HG03378 (cell line): ENCODE data around the gene CTDSP2.
A peak's percentile ranks its signal among the peaks of the same experiment; 100 is the strongest.
"Not testable (repeated sequence)": the region's sequence is repeated elsewhere in the genome, so short reads cannot be mapped to it uniquely, and the experiment has no call there.

Experiments used
- ATAC-seq: cut with Tn5 transposase; IDR thresholded peaks from one replicate; pipeline ENCODE4 v1.9.1; 2021; ENCODE audit warnings: mild to moderate bottlenecking, moderate library complexity; ENCODE audit not compliant: unreplicated experiment

Gene CTDSP2

GRCh38 chr12:57846577-57847319 is at the start of gene CTDSP2:
CTDSP2 (minus strand) TSS chr12:57846729; CDS start chr12:57846435, 294 bp downstream.
- peak; percentile 44 for ATAC-seq

- no peak for ATAC-seq
These were observed 49.5 kb upstream of the CTDSP2 start for GRCh38 chr12:57896115-57896433.

DNA sequence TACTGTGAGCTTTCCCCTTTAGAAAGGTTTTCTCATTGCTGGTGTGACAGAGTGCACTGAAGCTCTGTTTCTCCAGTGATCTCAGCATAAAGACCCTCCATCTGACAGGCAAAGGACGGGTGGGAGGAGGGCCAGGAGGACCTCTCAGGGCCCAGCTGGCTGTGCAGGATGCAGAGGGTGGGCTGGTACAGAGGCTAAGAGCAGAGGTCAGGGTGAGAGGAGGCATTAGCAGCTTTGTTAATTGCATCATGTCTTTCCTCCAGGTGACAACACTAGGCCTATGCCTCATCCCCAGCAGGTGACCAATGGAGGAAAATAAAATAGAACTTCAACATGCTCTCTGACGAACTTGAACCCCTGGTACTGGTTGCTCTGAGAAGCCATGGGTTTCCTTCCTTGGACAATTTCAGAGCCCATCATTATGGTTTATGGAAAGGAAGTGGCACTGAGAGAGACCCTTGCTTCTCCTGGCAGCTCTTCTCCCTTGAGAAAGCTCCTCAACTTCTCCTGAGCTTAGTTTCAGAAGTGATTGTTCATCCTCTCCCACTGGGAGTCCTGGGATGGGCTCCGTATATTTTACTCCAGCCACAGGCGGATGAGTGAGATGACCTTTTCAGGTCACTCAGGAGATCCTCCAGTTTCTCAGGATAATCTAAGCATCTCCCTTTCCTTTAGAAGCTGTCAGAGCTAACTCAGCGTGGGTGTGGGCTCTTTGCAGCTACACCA is 49.0 kb upstream of the CTDSP2 start:
- ATAC-seq, result no peak

DNA sequence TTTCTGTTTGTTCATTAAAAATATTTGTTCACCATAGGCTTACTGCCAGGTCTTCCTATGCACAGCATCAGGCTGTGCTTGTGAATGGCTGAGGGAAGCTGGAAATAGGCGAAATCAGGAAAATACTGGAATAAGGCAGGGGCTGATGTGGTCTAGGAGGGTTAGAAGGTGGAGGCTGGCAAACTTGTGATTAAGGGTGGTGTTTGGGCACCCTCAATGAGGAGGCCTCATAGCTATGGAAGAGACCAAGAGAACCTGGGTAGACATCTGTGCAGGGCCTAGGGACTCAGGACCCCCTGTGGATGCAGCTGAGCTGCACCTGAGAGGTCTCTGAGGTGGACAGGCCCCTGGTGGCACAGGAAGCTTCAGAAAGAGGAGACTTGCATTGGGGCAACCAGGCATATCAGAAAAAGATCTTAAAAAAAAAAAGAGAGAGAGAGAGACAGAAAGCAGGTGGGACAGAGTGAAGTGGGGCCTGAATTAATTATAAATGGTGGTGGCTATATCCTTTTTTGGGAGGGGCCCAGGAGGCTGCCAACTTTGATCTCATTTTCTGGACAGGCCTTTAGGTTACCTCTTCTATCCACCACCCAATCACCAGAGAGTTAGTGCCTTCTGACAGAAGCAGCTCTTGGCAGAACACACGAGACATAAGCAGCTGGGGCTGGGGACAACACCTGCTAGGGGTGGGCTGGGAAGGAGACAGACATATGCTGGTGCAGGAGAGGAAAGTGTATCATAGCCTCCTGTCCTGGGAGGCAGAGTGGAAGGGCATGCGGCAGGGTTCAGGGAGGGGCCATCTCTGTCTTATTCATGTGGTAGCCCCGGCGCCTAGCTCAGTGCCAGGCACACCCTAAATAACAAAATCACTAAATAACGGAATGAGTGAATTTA is 48.1 kb upstream of the CTDSP2 start:
- no peak for ATAC-seq

DNA sequence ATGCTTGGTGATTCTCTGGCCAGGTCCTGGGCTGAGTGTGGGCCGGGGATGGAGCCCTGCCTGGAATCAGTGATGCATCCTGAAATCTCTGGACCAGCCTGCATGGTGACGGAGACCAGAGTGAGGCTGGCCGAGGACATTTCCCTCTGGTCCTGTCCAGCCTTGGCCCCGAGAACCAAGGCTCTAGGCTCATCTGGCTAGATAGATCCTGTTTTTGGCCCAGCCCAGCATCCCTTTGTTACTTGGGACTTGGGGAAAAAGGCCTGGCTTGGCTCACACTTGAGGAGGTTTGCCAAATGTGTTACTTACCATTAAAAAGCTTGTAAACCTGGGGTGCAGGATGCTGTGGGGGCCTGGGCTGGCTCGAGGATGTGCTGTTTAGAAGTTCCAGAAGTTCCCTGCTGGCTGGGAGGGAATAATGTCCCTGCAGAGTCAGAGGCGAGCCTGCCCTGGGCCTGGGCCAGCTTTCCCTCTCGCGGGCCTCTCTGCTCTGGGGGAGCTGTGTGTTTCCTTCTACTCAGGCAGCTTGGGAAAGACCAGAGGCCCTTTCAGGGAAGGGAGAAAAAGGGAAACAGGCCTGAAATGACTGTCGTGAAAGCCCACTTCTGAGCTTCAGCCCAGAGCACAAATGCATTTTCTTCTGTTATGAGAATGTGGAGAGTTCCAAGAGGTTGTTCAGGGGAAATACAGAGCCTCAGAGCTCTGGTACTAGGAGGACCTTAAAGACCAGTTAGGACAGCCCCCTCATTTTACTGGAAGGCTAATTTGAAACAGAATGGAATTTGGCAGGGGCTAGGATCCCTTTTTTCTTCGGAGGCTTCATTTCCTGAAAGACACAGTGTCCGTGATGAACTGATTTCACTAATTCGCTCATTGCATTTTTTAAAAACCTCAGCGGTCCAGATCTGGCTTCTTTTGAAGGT is 47.2 kb upstream of the CTDSP2 start:
- no peak for ATAC-seq

DNA sequence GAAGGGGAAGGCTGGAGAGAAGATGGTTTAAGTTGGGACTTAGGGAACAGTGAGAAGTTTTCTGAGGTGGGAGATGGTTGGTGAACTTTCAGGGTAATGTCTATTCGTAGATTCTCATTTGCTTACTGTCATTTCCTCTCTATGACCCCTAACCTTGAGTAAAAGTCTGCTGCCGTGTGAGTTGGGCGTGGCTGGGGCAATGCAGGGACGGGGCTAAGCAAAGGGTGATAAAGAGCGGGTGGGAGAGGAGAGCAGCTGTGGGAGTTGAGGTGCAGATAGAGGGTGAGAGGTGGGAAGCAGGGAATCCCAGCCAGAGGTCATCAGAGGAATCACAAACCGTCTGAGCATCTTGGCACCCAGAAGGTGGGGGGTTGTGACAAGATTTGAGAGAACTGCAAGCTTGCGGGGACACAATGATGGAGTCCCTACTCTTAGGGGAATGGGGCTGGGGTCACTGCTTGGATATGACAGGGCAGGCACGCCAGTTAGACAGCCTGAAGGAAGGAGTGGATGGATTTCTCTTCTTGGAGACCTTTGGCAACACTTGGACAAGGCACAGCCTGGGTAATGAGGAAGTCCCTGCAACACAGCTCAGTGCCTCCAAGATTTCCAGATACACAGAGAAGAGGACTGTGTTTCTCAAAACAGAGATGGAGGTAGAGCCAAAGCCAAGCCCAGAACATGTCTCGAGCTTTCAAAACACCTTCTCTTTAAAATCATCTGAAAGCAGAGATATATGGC is 45.9 kb upstream of the CTDSP2 start:
- no peak for ATAC-seq

GRCh38 chr12:57891542-57892228 is 45.2 kb upstream of the CTDSP2 start:
- no peak for ATAC-seq

DNA sequence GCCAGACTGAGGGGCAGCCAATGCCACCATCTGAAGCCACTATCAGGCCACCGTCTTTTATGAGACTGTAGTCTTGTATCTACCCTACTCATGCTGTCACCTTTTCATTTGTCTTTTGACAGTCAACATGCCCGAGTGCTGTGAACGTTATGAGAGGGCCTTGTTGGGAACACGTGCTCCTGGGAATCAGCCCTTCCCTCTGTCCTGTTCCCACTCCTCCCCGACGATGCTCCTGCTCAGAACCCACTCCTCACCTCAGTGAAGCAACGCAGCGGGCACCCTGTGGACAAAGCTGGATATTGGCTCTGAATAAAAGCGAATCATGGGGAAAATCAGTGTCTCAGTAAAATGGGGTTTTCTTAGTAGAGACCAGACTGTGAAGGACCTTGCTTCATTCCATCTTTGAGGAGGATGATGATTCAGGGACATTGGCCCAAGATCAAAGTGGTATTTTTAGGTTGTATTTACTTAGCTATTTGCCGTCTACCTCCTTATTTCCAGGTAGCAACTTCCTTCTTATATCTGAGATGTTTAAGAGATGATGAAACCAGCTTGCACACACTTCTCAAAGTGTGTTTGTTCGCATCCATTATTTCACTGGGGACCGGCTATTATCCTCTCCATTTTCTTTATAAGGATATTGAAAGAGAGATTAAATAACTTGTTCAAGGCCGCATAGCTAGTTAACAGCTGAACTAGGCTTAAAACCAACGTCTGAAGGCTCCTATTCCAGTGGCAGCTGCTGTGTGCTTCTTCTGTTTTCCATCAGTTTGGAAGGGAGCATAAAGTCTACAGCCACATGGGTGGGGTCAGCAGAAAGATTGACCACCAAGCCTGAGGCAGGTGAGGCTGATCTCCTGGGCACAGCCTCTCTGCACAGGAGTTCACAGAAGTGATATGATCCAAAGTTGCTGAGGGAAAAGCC is 43.9 kb upstream of the CTDSP2 start:
- ATAC-seq, result no peak

DNA sequence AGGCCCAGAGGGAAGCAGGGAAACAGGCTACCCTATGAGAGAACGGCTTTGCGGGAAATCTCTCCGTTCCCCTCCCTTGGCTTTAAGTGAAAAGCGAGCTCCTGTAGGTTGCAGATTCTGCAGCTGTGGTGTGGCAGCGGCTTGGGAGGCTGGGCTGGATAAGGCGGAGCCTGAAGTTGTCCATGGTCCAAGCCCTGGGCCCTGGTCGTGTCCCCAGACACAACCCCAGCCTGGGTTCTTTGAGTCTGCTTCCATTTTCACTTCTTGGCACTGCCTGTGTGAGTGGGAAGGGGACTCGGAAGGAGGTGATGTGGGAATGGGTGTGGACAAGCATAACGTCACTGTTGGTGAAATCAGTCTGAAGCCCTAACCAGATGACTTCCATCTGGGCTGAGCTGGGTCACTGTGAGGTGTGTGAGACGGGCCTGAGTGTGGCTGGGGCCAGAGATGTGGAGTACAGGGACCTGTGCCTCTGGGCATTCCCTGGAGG is 43.0 kb upstream of the CTDSP2 start:
- ATAC-seq, result no peak

DNA sequence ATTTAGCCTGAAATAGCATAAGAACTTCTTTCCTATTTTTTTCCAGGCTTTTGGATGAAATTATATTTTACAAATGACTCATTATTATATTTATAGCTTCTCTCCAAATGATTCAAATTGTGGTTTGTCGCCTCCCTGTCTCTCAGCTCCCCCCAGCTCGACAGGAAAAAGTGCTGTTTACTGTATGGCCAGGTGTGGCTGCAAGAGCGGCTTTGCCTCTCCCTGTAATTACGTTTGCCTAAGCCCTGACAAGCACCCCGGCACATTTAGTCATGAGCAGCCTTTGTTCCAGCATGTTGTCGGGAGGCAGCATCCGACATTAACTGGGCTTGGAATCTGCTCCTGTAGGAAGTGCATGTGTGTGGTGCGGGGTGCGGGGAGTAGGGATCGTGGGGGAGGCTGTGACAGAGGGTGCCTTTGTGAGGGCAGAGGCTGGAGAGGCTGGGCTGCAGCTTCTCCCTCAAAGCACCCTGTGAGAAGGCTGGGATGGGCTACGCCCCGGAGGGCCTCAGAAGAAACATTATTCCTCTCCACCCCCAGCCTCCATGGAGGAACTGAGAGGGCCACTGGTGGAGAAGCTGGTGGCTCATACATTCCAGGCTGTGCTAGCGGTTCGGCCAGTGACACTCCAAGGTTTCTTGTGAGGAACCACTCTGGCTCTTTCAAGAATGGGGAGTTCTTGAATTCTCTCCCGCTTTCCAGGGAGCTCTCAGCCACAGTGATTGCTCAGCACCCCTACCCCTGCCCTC is 42.1 kb upstream of the CTDSP2 start:
- no peak for ATAC-seq

DNA sequence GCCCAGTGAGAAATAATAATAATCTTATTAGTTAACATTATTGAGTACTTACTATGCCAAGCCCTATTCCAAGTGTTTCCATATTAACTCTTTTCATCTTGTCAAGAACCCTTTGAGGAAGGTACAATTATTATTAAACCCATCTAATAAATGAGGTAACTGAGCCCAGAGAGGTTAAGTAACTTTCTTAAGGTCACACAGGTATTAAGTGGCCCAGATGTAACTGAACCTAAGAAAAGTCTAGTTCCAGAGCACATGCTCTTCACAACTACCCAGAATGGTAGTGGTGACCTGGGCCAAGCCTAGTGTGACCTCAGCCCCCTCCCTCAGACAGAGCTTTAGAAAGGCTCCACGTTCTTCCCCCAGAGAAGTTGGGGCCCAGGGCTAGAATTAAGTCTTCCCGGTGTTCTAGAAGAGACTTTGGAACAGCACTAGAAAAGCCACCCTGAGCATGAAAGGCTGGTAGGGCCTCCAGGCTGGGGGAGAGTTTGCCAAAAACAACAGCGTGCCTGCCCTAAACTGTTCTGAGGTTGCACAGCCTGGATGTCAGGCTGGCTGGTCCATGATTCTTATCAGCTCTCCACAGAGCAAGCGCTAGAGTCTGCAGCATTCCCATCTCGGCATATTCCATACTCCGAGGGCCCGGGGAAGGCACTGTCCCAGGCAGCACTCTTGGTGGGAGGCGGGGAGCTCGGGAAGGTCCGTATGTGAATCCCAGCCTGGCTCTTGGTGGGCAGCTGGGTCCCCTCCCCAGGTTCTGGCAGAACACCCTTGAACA is 41.3 kb upstream of the CTDSP2 start:
- no peak for ATAC-seq

GRCh38 chr12:57886964-57887363 is 40.4 kb upstream of the CTDSP2 start:
- not testable (repeated sequence) for ATAC-seq

GRCh38 chr12:57886542-57886941 is 40.0 kb upstream of the CTDSP2 start:
- ATAC-seq, result no peak

DNA sequence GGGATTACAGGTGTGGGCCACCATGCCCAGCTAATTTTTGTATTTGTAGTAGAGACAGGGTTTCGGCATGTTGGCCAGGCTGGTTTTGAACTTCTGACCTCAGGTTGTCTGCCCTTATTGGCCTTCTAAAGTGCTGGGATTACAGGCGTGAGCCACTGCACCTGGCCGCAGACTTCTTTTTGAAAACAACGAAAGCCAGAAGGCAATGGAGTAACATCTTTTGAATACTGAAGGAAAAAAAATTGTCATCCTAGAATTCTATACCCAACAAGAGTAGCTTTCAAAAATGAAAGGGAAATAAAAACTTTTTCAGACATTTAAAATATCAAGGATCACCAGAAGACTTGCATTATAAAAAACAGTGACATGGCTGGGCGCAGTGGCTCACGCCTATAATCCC is 38.7 kb upstream of the CTDSP2 start:
- ATAC-seq, result no peak

DNA sequence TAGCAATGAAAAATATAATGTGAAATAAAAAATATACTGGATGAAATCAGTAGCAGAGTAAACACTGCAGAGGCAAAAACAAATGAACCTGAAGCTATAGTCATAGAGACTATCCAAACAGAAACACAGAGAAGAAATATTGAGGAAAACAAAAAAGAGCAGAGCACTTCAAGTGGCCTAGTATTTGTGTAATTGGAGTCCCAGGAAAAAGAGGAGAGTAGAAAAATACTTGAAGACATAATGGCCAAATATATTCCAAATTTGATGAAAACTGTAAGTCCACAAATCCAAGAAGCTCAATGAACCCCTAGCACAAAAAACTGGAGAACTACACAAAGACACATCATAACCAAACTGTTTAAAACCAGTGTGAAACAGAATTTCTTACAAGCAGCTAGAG is 37.2 kb upstream of the CTDSP2 start:
- ATAC-seq, result no peak

DNA sequence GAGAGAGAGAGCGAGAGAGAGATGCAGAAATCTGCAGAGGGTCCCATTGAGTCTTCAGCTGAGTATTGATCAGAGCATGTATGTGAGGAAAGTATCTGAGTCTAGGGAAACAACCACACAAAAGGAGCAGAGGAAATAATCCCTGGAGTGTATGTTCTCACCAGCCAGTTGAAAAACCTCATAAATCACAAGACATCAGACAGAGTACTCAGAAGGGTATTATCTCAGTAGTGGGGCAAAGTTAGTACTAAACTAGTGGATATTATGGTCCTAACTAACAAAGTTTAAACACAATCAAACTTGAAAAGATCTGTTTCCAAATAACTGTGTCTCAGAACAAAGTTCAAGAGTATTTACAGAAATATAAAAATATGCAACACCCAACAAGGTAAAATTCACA is 36.5 kb upstream of the CTDSP2 start:
- no peak for ATAC-seq

DNA sequence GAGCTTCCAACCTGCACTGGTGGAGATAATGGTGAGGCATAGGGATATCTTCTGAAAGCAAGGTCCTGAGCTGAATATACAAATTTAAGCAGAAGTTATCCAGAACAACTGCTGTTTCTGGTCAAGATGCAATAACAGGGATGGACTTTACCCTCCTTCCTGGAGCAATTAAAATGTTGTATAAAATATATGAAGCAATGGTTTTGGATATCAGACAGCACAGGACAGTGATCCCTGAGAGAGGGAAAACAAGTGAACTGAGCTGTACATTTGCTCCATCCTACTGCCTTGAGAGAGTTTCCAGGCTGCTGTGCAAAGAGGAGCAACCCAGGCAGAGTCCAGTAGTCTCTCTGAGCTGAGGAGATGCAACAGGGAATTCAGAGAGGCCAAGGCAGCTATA is 36.0 kb upstream of the CTDSP2 start:
- no peak for ATAC-seq
